ENCODE measurements around the gene ECT2.

Gene ECT2

DNA sequence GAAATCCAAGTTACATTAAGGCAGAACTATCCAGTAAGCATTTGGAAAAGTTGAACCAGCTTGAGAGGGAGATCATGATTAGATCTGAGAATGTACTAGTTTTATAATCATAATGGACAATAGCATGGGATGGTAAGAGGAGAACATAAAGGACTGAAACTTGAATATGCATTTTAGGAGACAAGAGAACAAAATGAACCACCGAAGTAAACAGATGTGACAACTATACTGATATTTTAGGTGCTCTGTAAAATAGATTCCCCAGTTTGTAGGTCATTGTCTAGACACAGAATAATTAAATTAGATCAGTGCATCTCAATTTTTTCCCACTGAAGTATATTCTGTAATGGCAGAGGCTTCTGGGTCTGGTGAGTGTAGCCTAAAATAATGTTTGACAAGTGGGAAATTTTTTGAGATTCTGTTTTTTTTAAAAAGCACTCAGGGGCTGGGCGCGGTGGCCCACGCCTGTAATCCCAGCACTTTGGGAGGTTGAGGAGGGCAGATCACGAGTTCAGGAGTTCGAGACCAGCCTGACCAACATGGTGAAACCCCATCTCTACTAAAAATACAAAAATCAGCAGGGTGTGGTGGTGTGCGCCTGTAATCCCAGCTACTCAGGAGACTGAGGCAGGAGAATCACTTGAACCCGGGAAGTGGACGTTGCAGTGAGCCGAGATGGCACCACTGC lies 16.3 kb downstream of the ECT2 start:
- Histone ChIP-seq H3K9me3 (ENCODE audit: control insufficient read depth, insufficient read depth, low read length) (no peaks in the 10 kb centered on the region), H3K36me3 (ENCODE audit: insufficient read depth, low read length) (peaks cover 27% of the 10 kb centered on the region), H3K9ac (ENCODE audit: low read depth, low read length) (no peak overlapping the region), H3K4me1 (ENCODE audit: insufficient read depth, low read length) (no peaks in the 10 kb centered on the region)

DNA sequence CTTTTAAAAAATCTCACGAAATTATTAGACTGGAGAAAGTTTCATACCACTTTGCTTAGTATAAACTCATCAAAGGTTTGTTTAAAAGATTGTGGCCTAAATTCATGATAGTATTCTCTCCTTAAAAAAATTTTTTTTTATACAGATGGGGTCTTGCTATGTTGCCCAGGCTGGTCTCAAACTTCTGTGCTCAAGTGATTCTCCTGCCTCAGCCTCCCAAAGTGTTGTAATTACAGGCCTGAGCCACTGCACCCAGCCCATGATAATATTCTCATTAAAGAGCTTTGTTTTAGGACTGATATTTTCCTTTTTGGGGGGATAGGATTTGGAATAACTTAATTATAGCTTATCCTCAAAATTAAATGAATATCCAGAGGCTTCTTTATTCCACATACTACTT lies 19.9 kb downstream of the ECT2 start:
- H3K9me3 ChIP-seq (ENCODE audit: control insufficient read depth, insufficient read depth, low read length) = no peaks in the 10 kb centered on the region
- peaks cover 28% of the 10 kb centered on the region for H3K36me3 ChIP-seq (ENCODE audit: insufficient read depth, low read length)
- H3K4me1 ChIP-seq (ENCODE audit: insufficient read depth, low read length) = no peaks in the 10 kb centered on the region
- no peak overlapping the region for H3K9ac ChIP-seq (ENCODE audit: low read depth, low read length)

DNA sequence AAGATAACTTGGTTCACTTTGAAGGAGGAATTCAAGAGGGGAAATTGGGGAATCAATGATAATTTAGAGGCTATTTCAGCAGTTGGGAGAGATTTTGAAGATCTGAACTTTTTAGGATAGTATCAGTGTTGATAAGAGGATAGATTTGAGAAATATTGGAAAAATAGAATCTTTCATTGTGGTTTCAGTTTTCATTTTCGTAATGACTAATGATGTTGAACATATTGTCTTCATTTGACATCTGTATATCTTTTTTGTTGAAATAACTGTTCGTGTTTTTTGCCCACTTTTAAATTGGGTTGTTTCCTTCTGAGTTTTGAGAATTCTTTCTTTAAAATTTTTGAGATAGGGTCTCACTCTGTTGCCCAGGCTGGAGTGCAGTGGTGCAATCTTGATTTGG lies 21.1 kb downstream of the ECT2 start:
- H3K4me1 ChIP-seq (ENCODE audit: insufficient read depth, low read length) = no peaks in the 10 kb centered on the region
- no peak overlapping the region for H3K9ac ChIP-seq (ENCODE audit: low read depth, low read length)
- H3K36me3 ChIP-seq (ENCODE audit: insufficient read depth, low read length) = peaks cover 25% of the 10 kb centered on the region
- no peaks in the 10 kb centered on the region for H3K9me3 ChIP-seq (ENCODE audit: control insufficient read depth, insufficient read depth, low read length)

DNA sequence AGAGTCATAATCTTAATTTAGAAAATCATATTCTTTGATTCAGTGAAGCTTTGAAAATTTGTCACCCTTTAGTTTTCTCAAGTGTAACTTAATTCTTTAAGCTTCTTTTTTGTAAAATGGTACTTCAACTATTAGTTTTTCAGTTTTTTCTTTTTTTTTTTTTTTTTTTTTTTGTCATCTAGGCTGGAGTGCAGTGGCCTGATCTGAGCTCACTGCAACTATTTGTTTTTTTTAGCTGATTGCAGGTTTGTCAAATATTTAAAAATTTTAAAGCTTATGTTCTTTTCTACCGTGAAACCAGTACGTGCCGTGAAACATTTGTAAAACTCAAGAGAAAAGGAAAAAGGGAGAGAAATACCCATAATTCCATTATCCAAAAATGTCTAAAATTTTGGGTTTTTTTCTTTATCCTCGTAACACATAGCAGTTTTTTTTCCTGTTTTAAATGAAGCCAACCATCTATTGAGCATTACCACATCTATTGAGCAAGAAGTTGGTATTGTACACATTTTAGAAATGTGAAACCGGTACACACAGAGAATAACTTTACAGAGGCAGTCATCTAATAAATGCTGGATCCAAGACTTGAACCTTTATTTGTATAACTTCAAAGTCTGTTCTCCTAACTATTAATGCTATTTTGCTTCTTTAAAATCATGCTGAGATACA lies 25.7 kb downstream of the ECT2 start:
- Histone ChIP-seq H3K9ac (ENCODE audit: low read depth, low read length) (no peak overlapping the region), H3K4me1 (ENCODE audit: insufficient read depth, low read length) (no peaks in the 10 kb centered on the region), H3K9me3 (ENCODE audit: control insufficient read depth, insufficient read depth, low read length) (no peaks in the 10 kb centered on the region), H3K36me3 (ENCODE audit: insufficient read depth, low read length) (peaks cover 11% of the 10 kb centered on the region)

DNA sequence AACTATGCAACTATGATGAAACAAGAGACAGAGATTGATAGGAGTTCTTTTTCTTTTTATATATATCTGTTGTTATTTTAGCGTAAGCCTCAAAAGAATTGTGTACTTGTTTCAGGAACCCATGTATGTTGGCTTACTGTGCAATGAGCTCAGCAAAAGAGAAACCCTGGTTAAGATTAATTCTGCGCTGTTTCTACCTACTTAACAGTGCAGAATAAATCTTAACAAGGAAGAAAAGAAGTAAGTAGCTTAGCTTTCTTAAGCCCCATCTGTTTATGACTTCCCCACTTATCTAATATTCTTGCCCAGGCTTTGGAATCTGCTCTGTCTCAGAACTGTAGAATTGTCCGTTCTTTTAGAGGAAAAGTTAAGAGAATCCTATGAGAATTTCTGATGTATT lies 27.4 kb downstream of the ECT2 start:
- H3K9me3 ChIP-seq (ENCODE audit: control insufficient read depth, insufficient read depth, low read length) = no peaks in the 10 kb centered on the region
- peaks cover 11% of the 10 kb centered on the region for H3K36me3 ChIP-seq (ENCODE audit: insufficient read depth, low read length)
- no peak overlapping the region for H3K9ac ChIP-seq (ENCODE audit: low read depth, low read length)
- H3K4me1 ChIP-seq (ENCODE audit: insufficient read depth, low read length) = no peaks in the 10 kb centered on the region

DNA sequence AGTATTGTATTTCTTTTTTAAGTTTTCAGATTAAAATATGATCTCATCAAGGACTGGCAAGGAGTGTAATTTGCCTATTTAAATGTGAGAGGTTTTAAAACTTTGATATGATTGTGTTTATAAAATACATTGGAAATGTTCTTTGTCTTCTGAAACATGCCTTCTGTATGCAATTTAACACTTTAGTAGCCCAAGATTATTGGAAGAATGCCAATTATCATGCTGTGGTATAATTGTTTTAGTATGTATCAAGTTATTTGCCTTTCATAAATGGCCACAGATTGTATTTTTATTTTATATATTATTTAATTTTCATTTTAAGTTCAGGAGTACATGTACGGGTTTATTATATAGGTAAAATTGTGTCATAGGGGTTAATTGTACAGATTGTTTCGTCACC lies 31.7 kb downstream of the ECT2 start:
- Histone ChIP-seq H3K36me3 (ENCODE audit: insufficient read depth, low read length) (peaks cover 9% of the 10 kb centered on the region), H3K9ac (ENCODE audit: low read depth, low read length) (no peak overlapping the region), H3K9me3 (ENCODE audit: control insufficient read depth, insufficient read depth, low read length) (no peaks in the 10 kb centered on the region), H3K4me1 (ENCODE audit: insufficient read depth, low read length) (no peaks in the 10 kb centered on the region)

DNA sequence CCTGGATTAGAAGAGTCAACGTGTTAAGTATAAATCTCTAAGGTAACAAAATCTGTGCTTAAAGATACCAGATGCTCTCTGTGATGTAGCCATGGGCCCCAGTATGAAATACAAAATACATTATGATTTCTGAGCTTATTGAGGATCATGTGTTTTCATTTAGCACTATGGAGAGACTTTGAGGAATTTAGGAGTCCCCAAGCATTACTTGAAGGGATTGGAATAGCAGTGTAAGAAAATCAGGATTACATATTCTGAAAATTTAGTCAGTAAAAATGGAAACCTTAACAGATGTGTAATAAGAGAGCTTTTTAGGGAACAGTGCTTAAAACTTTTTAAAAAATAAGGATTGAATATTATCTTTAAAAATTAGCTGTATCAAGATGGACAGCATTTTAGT lies 35.5 kb downstream of the ECT2 start:
- Histone ChIP-seq H3K9ac (ENCODE audit: low read depth, low read length) (no peak overlapping the region), H3K4me1 (ENCODE audit: insufficient read depth, low read length) (no peaks in the 10 kb centered on the region), H3K36me3 (ENCODE audit: insufficient read depth, low read length) (peaks cover 18% of the 10 kb centered on the region), H3K9me3 (ENCODE audit: control insufficient read depth, insufficient read depth, low read length) (no peaks in the 10 kb centered on the region)

DNA sequence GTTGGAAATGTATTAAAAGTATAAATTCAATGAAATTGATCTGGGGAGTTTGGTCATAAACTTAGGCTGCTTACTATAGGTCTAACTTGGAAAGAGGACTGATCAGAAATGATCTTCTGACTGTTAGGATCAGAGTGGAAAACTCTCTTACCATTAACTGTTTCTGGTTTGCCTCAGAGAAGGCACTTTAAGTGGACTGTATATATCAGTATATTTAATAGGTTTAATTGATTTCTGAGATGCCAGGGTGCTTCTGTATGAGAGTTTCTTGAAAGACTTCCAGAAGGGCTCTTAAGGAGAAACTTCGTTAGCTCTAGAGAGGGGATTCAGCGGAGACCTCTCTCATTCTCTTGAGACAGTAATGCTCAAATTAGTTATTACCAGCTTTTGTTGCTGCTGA lies 36.5 kb downstream of the ECT2 start:
- Histone ChIP-seq H3K9ac (ENCODE audit: low read depth, low read length) (no peak overlapping the region), H3K4me1 (ENCODE audit: insufficient read depth, low read length) (no peaks in the 10 kb centered on the region), H3K9me3 (ENCODE audit: control insufficient read depth, insufficient read depth, low read length) (no peaks in the 10 kb centered on the region), H3K36me3 (ENCODE audit: insufficient read depth, low read length) (peaks cover 18% of the 10 kb centered on the region)

DNA sequence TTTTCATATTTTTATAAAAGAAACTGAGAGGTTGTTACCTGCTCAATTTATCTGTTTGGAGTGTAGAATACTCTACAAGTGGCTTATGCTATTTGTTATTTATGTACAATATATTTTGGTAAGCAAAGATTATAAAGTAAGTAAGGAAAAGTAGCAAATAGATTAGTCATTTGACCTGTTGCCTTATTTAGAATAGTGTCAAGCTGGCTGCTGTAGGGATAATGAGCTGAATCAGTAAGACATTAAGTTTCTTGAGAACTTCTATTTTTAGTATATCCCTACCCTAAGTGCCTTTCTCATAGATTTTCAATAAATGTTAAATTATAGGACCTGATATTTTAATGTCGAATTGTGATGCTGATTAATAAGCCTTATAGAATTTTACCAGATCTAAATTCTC lies 37.2 kb downstream of the ECT2 start:
- no peak overlapping the region for H3K9ac ChIP-seq (ENCODE audit: low read depth, low read length)
- H3K9me3 ChIP-seq (ENCODE audit: control insufficient read depth, insufficient read depth, low read length) = no peaks in the 10 kb centered on the region
- peaks cover 20% of the 10 kb centered on the region for H3K36me3 ChIP-seq (ENCODE audit: insufficient read depth, low read length)
- no peaks in the 10 kb centered on the region for H3K4me1 ChIP-seq (ENCODE audit: insufficient read depth, low read length)

DNA sequence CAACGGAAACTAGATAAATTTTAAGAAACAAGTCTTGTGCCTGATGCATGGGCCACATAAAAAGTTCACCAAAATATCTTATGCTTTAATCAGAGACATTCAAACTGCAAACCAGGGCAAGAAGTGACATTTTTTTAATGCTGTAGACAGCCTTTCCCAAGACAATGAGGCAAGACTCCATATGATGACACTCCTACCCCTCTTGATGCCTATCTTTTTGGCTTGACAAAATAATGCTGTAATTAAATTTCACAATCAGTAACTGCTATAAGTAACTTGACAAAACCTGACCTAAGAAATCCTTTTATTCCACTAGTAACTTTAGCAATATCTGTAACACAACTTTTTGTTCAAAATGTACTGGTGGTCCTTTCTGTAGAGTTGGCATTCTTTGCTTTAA lies 48.7 kb downstream of the ECT2 start:
- Histone ChIP-seq H3K9ac (ENCODE audit: low read depth, low read length) (no peak overlapping the region), H3K4me1 (ENCODE audit: insufficient read depth, low read length) (no peaks in the 10 kb centered on the region), H3K9me3 (ENCODE audit: control insufficient read depth, insufficient read depth, low read length) (no peaks in the 10 kb centered on the region), H3K36me3 (ENCODE audit: insufficient read depth, low read length) (peaks cover 4% of the 10 kb centered on the region; the same call in 1 of the 2 replicates)

DNA sequence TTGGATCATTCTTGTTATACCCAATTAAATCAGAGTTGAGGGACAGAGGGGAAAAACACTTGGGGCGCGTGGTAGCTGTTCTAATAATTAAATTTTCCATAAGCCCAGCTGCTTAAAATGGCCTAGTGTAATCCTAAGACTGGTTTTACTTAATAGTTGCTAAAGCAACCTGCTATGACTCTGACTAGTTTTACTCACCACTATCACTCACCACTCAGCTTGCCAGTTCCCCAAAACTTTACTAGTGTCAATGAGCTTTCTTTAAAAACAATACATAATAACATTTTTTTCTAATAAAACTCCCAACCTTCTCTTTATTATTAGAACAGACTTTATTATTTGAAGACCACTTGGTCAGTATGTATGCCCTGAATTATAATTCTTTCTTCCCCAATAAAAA lies 49.6 kb downstream of the ECT2 start:
- peaks cover 4% of the 10 kb centered on the region; the same call in 1 of the 2 replicates for H3K36me3 ChIP-seq (ENCODE audit: insufficient read depth, low read length)
- H3K9ac ChIP-seq (ENCODE audit: low read depth, low read length) = no peak overlapping the region
- no peaks in the 10 kb centered on the region for H3K4me1 ChIP-seq (ENCODE audit: insufficient read depth, low read length)
- no peaks in the 10 kb centered on the region for H3K9me3 ChIP-seq (ENCODE audit: control insufficient read depth, insufficient read depth, low read length)

DNA sequence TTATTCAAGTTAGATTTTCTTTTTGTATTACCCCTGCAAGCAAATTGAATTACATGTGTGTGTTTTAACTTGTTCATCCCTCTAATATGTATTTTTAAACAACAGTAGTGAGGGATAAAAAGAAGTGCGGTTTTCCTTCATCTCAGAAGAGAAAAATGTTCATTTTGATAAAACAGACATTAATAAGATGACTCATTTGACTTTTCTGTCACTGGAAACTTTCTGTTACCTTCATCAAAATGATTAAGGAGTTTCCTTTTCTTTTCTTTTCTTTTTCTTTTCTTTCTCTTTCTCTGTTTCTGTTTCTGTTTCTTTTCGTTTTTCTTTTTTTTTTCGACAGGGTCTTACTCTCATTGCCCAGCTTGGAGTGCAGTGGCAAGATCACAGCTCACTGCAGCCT lies 53.0 kb downstream of the ECT2 start:
- no peaks in the 10 kb centered on the region for H3K4me1 ChIP-seq (ENCODE audit: insufficient read depth, low read length)
- H3K9ac ChIP-seq (ENCODE audit: low read depth, low read length) = no peak overlapping the region
- H3K36me3 ChIP-seq (ENCODE audit: insufficient read depth, low read length) = peaks cover 11% of the 10 kb centered on the region
- no peaks in the 10 kb centered on the region for H3K9me3 ChIP-seq (ENCODE audit: control insufficient read depth, insufficient read depth, low read length)

DNA sequence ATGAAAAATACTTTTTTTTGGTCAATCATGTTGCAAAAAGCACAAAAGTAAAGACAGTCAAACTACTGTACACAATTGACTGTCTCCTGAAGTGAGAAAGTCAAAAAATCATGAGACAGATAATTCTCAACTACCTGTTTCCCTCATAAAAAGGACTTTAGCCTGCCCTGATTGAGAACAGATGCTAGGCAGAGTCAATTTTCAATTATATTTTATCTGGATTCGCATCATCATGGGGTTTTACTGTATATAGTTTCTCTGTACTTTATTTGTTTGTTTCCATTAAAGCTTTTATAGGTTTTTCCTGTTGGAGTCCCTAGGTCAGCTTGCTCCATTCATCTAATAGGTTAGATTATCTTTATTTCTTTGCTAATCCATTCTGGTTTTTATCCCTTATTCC lies 53.8 kb downstream of the ECT2 start:
- H3K36me3 ChIP-seq (ENCODE audit: insufficient read depth, low read length) = peaks cover 8% of the 10 kb centered on the region

DNA sequence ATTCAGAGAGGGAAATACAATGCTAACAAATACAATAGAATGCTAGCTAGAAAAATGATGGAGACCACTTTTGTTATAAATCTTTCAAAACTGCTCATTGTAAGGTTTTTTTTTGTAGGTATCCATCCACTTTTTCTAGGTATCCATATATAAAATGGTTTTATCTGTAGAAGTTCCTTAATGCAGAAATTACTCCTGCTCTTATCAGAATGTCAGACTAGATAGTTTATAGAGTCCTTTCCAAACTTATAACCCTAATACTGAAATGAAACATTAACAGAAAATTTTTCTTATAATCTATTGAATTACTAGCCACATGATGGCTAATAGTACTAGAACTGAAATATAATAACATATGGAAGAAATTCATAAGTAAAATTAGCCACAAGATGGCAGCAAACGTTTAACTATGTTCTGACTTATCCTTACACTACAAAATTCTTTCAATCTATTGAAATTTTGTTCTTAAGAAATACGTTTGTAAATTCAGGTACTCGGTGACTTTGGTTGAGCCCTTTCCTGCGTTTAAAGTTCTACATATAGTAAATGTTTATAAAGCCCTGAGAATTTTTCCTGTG lies 58.5 kb downstream of the ECT2 start:
- no peaks in the 10 kb centered on the region for H3K9me3 ChIP-seq (ENCODE audit: control insufficient read depth, insufficient read depth, low read length)
- peaks cover 6% of the 10 kb centered on the region for H3K36me3 ChIP-seq (ENCODE audit: insufficient read depth, low read length)
- no peak overlapping the region for H3K9ac ChIP-seq (ENCODE audit: low read depth, low read length)
- H3K4me1 ChIP-seq (ENCODE audit: insufficient read depth, low read length) = no peaks in the 10 kb centered on the region

More for the DNA sequence above, 53.8 kb downstream of the ECT2 start:
- no peaks in the 10 kb centered on the region for H3K4me1 ChIP-seq (ENCODE audit: insufficient read depth, low read length)
- H3K9me3 ChIP-seq (ENCODE audit: control insufficient read depth, insufficient read depth, low read length) = no peaks in the 10 kb centered on the region
- no peak overlapping the region for H3K9ac ChIP-seq (ENCODE audit: low read depth, low read length)

DNA sequence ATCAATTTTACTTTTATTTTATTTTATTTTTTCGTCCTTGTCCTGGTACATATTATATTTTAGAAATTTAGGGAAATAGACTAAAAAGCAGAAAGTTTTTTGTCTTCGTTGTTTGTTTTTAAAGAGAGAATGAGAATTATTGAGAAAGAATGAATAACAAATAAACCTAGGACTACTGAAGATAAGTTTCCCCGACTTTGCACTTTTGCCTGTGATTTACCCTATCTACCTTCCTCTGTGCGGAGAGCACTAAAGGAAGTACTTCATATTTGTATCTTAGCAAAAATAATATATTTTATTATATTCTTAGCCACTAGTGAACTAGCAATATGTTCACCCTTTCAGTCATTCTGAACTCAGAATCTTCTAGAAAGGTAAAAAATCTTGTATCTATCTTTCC lies 60.6 kb downstream of the ECT2 start:
- Histone ChIP-seq H3K36me3 (ENCODE audit: insufficient read depth, low read length) (peaks cover 6% of the 10 kb centered on the region), H3K9me3 (ENCODE audit: control insufficient read depth, insufficient read depth, low read length) (no peaks in the 10 kb centered on the region), H3K9ac (ENCODE audit: low read depth, low read length) (no peak overlapping the region), H3K4me1 (ENCODE audit: insufficient read depth, low read length) (no peaks in the 10 kb centered on the region)
